ENCODE measurements around the gene ST7.
"Not testable (repeated sequence)": the region's sequence is repeated elsewhere in the genome, so short reads cannot be mapped to it uniquely, and the experiment has no call there.

ST7 gene

GRCh38 chr7:117238937-117239336 lies 285.6 kb downstream of the ST7 start:
- DNase-seq = no peak

GRCh38 chr7:117241088-117241487 lies 287.8 kb downstream of the ST7 start:
- no peak for DNase-seq

GRCh38 chr7:117243390-117243789 lies 290.1 kb downstream of the ST7 start:
- no peak for DNase-seq

- not testable (repeated sequence) for DNase-seq
These were observed 292.4 kb downstream of the ST7 start for GRCh38 chr7:117245703-117246102.

GRCh38 chr7:117247809-117248208 lies 294.5 kb downstream of the ST7 start:
- DNase-seq = no peak

- no peak for DNase-seq
These were observed 295.5 kb downstream of the ST7 start for GRCh38 chr7:117248829-117249228.

GRCh38 chr7:117249696-117250095 lies 296.4 kb downstream of the ST7 start:
- no peak for DNase-seq

- no peak for DNase-seq
These were observed 296.9 kb downstream of the ST7 start for GRCh38 chr7:117250245-117250644.

GRCh38 chr7:117250801-117251200 lies 297.5 kb downstream of the ST7 start:
- DNase-seq = no peak

- no peak for DNase-seq
These were observed 298.4 kb downstream of the ST7 start for GRCh38 chr7:117251687-117252086.

GRCh38 chr7:117259615-117260014 lies 306.3 kb downstream of the ST7 start:
- DNase-seq = no peak

GRCh38 chr7:117262546-117262945 lies 309.2 kb downstream of the ST7 start:
- DNase-seq = no peak

- no peak for DNase-seq
These were observed 311.4 kb downstream of the ST7 start for GRCh38 chr7:117264716-117265115.

- no peak for DNase-seq
These were observed 316.1 kb downstream of the ST7 start for GRCh38 chr7:117269417-117269816.

GRCh38 chr7:117269886-117270285 lies 316.6 kb downstream of the ST7 start:
- no peak for DNase-seq

- DNase-seq = no peak
These were observed 317.1 kb downstream of the ST7 start for GRCh38 chr7:117270371-117270770.

- DNase-seq = no peak
These were observed 318.3 kb downstream of the ST7 start for GRCh38 chr7:117271566-117271965.

- no peak for DNase-seq
These were observed 318.9 kb downstream of the ST7 start for GRCh38 chr7:117272017-117272759.

GRCh38 chr7:117273325-117273724 lies 320.0 kb downstream of the ST7 start:
- no peak for DNase-seq

- DNase-seq = no peak
These were observed 320.5 kb downstream of the ST7 start for GRCh38 chr7:117273814-117274225.

- DNase-seq = no peak
These were observed 321.6 kb downstream of the ST7 start for GRCh38 chr7:117274951-117275350.

- no peak for DNase-seq
These were observed 324.3 kb downstream of the ST7 start for GRCh38 chr7:117277576-117277975.

- DNase-seq = no peak
These were observed 324.7 kb downstream of the ST7 start for GRCh38 chr7:117278040-117278439.

- DNase-seq = no peak
These were observed 325.9 kb downstream of the ST7 start for GRCh38 chr7:117279203-117279602.
